Kidney (tissue), 14 donors: ENCODE measurements around the gene KERA. TPM values are rescaled to one million over a fixed set of nuclear protein-coding genes. Genes with fewer than 3 reads are reported as not detected.

Experiments
- DNase-seq, 5 donors: peaks; one replicate each; pipeline ENCODE4 v3.0.0-alpha.2; 2013 to 2020
- FAIRE-seq: peaks from 2 replicates; lab custom pipeline; 2012; peaks lifted over from hg19 to GRCh38; lab: Jason Lieb, UNC
- H3K27ac ChIP-seq, 2 donors: one replicate each; pipeline ENCODE4 v1.7.0; 2013; ENCODE audit warnings: low read depth in 2 of 2, low read length in 2 of 2, inconsistent platforms in 1 of 2
- H3K27me3 ChIP-seq: one replicate; pipeline ENCODE4 v1.7.1; 2013; ENCODE audit warnings: low read length, inconsistent platforms; ENCODE audit not compliant: control insufficient read depth, insufficient read depth
- H3K36me3 ChIP-seq, 3 donors: one replicate each; pipeline versions ENCODE4 v1.7.0 to v1.7.1; 2013; ENCODE audit warnings: low read length in 3 of 3, control low read depth in 1 of 3, inconsistent platforms in 1 of 3; ENCODE audit not compliant: insufficient read depth in 3 of 3, control insufficient read depth in 2 of 3
- H3K4me1 ChIP-seq, 3 donors: one replicate each; pipeline versions ENCODE4 v1.7.0 to v1.7.1; 2013; ENCODE audit warnings: low read length in 3 of 3, inconsistent platforms in 1 of 3, low read depth in 1 of 3; ENCODE audit not compliant: control insufficient read depth in 2 of 3, insufficient read depth in 2 of 3
- H3K4me3 ChIP-seq, 3 donors: one replicate each; pipeline versions ENCODE4 v1.7.0 to v1.8.1; 2013; ENCODE audit warnings: low read length in 3 of 3, control low read depth in 1 of 3, inconsistent platforms in 1 of 3
- H3K9ac ChIP-seq, 3 donors: one replicate each; pipeline versions ENCODE4 v1.7.0 to v1.7.1; 2013; ENCODE audit warnings: low read length in 3 of 3, control low read depth in 1 of 3, inconsistent platforms in 1 of 3
- H3K9me3 ChIP-seq, 3 donors: one replicate each; pipeline versions ENCODE4 v1.7.0 to v1.7.1; 2013; ENCODE audit warnings: low read length in 3 of 3, control low read depth in 1 of 3, inconsistent platforms in 1 of 3; ENCODE audit not compliant: control insufficient read depth in 2 of 3, insufficient read depth in 1 of 3
- CTCF ChIP-seq: IDR thresholded peaks from 3 replicates; pipeline ENCODE4 v1.5.1; 2012; ENCODE audit warnings: mild to moderate bottlenecking, moderate library complexity, borderline replicate concordance; ENCODE audit not compliant: insufficient read depth; ENCODE audit errors: extremely low read depth
- intact Hi-C: fragments of 100-400 bp; cut with DNase I; formaldehyde crosslinking; loops from one replicate; pipeline ENCODE4 v1.11.1; 2022
- polyA plus RNA-seq: library from polyadenylated mRNA; stranded (reverse); fragments of 350-450 nt; fragmentation: Illumina TruSeq; extraction: RNeasy Lipid Tissue Mini Kit (QIAGEN cat#74804); gene quantifications from one replicate; pipeline ENCODE4 v1.2.3, GENCODE V29; 2014; ENCODE audit warnings: low read depth, low replicate concordance; ENCODE audit not compliant: insufficient read depth
- total RNA-seq: library from RNA; stranded (reverse); fragmentation: NEBNext Ultra II Directional; extraction: Animal tissue kit (Norgen Biotek cat#: 25700); gene quantifications from one replicate; pipeline ENCODE4 v1.2.1, GENCODE V29; 2021
- donor health status: control.
- donor health status: control.
- donor health status: control.
- donor health status: control.
- donor health status: control.
- donor health status: DM: yes; HTN: yes; CAD: no.
- donor health status: Normal renal cell carcinoma (clear cell type).

Gene KERA
- total and polyA plus RNA-seq, 2 donors from 2014 or later = not detected

DNA sequence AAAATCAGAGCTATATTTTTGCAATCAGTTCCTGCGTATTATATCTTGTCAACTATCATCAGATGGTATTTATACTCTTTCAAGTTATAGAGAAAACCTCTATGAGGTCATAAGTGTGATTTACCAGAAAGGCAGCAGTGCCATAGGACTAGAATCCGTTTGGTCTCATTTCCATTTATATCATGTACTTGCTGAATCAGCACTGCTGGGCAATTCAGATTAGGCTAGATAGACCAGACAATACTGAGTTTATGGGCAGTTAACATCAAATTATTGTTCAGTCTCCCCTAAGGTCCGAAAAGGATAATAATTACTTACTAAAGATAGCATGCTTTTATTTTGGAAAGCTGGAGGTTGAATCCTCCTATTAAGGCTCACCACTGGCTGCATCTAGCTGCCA is 6.8 kb upstream of the KERA start:
- TF ChIP-seq CTCF = no peak
- Histone ChIP-seq H3K4me1 (no peaks in the 10 kb centered on the region), H3K9me3 (no peaks in the 10 kb centered on the region), H3K9ac (no peak overlapping the region), H3K27ac (no peak overlapping the region), H3K36me3 (no peaks in the 10 kb centered on the region), H3K4me3 (no peak overlapping the region), H3K27me3 (no peaks in the 10 kb centered on the region)
- FAIRE-seq = no peak
- intact Hi-C loops = no loop called here
- no peak for DNase-seq

DNA sequence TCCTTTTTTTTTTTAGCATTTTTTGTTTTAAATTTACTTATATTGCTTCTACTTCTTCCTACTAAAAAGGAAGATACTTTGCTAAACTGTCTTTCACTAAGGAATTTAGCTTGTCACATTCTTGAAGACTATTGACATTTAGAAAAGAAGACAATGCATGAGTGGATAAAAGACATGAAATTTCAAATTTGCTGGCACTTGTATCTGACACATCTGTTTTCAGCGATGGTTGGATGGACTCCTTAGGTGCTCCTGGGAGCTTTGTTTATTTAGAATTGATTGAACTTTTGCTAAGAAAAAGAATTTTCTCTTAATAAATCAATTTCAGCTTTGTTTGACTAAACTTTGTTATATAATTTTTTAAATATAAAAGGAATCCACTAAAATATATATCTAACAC is 3.3 kb upstream of the KERA start:
- no peak overlapping the region for H3K9ac ChIP-seq
- no peaks in the 10 kb centered on the region for H3K4me1 ChIP-seq
- DNase-seq = no peak
- H3K4me3 ChIP-seq = no peak overlapping the region
- H3K27ac ChIP-seq = no peak overlapping the region
- no peaks in the 10 kb centered on the region for H3K27me3 ChIP-seq
- FAIRE-seq = no peak
- intact Hi-C loops = no loop called here
- TF ChIP-seq CTCF = no peak
- no peaks in the 10 kb centered on the region for H3K9me3 ChIP-seq
- H3K36me3 ChIP-seq = no peaks in the 10 kb centered on the region

DNA sequence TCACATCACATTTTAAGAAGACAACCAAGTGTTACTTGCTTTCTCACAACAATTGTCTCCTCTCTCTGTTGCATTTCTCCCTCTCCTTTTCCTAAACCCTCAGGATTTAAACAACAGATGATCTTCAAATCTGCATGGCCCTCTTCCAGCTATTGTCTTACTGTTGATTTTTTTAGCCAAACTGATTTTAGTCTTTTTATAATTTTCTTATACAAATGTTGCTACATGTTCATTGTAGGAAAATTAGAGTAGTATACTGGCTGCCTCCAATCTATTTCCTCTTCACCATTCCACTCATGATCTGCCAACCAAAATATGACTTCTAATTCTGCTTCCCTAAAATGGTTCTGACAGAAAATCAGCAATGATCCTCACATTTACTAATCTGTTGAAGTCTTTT is 1.4 kb upstream of the KERA start:
- DNase-seq (no peak), FAIRE-seq (no peak)
- H3K9me3 ChIP-seq = no peaks in the 10 kb centered on the region
- H3K4me3 ChIP-seq = no peak overlapping the region
- no peak for TF ChIP-seq CTCF
- H3K36me3 ChIP-seq = no peaks in the 10 kb centered on the region
- H3K27ac ChIP-seq = no peak overlapping the region
- intact Hi-C loops = no loop called here
- H3K27me3 ChIP-seq = no peaks in the 10 kb centered on the region
- H3K9ac ChIP-seq = no peak overlapping the region
- no peaks in the 10 kb centered on the region for H3K4me1 ChIP-seq

DNA sequence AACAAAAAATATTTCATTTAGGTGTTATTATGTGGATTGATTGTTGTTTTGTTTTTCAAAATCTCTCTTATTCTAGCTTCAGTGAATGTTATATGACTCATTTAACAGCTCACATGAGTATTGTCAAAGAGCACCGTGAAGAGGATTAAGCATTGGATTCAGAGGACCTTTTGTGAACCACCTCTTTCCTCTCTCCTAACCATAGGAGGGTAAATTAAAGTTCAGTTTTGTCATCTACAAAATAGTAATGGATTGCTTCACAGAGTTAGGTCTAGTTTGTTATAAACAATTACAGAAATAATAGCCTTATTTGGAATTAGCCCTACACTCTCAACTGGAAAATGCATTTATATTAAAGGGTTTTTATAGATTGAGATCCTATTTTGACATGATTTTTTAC is 962 bp upstream of the KERA start:
- Histone ChIP-seq H3K4me1 (no peaks in the 10 kb centered on the region), H3K36me3 (no peaks in the 10 kb centered on the region), H3K27me3 (no peaks in the 10 kb centered on the region), H3K27ac (no peak overlapping the region), H3K9me3 (no peaks in the 10 kb centered on the region), H3K9ac (no peak overlapping the region), H3K4me3 (no peak overlapping the region)
- intact Hi-C loops = no loop called here
- FAIRE-seq (no peak), DNase-seq (no peak)
- no peak for TF ChIP-seq CTCF
